Nephron (organoid): Measurements from ENCODE around the gene PARD3.
A peak's percentile ranks its signal among the peaks of the same experiment; 100 is the strongest.

Source experiments
- H3K27ac Mint-ChIP-seq, 3 experiments: 2 replicates each; pipeline ENCODE4 v1.8.0; 2020; ENCODE audit warnings: mixed read lengths in 3 of 3, mild to moderate bottlenecking in 2 of 3, moderate library complexity in 1 of 3
- H3K27me3 Mint-ChIP-seq: 2 replicates; pipeline ENCODE4 v1.8.0; 2021; ENCODE audit warnings: low read depth, mild to moderate bottlenecking, moderate library complexity, mixed read lengths
- H3K36me3 Mint-ChIP-seq: 2 replicates; pipeline ENCODE4 v1.8.0; 2020; ENCODE audit warnings: low read depth, mixed read lengths
- H3K4me1 Mint-ChIP-seq: 2 replicates; pipeline ENCODE4 v1.8.0; 2020; ENCODE audit warnings: mixed read lengths
- H3K4me3 Mint-ChIP-seq, 3 experiments: 2 replicates each; pipeline ENCODE4 v1.8.0; 2020; ENCODE audit warnings: mild to moderate bottlenecking in 3 of 3, mixed read lengths in 3 of 3, moderate library complexity in 2 of 3
- H3K9me3 Mint-ChIP-seq: 2 replicates; pipeline ENCODE4 v1.8.0; 2020; ENCODE audit warnings: mixed read lengths
- CTCF ChIP-seq, 3 experiments: fragments of 200-600 bp; sonication (generic); IDR thresholded peaks; one replicate each; pipeline ENCODE4 v1.5.0; 2021; ENCODE audit warnings: antibody characterized with exemption in 3 of 3; ENCODE audit not compliant: unreplicated experiment in 3 of 3

The PARD3 gene

GRCh38 chr10:34740321-34740720, 74.8 kb downstream of the PARD3 start:
- TF ChIP-seq CTCF (IDR thresholded peaks at IDR 0.05; ENCODE audit: unreplicated experiment in 3 of 3) = no peak
- Mint-ChIP-seq H3K9me3 (no peaks in the 10 kb centered on the region), H3K4me1 (peaks cover 83% of the 10 kb centered on the region), H3K27me3 (no peaks in the 10 kb centered on the region), H3K36me3 (no peaks in the 10 kb centered on the region), H3K4me3 (peak overlapping the region; percentile 58 to 66 (median 60)), H3K27ac (peak overlapping the region; percentile 88 to 96 (median 96))

- TF ChIP-seq CTCF (IDR thresholded peaks at IDR 0.05; ENCODE audit: unreplicated experiment in 3 of 3) = no peak
- Mint-ChIP-seq H3K27ac (peak overlapping the region; percentile 88 to 96 (median 96)), H3K4me3 (peak overlapping the region; percentile 58 to 66 (median 60))
These were observed 75.2 kb downstream of the PARD3 start for GRCh38 chr10:34739915-34740314.

DNA sequence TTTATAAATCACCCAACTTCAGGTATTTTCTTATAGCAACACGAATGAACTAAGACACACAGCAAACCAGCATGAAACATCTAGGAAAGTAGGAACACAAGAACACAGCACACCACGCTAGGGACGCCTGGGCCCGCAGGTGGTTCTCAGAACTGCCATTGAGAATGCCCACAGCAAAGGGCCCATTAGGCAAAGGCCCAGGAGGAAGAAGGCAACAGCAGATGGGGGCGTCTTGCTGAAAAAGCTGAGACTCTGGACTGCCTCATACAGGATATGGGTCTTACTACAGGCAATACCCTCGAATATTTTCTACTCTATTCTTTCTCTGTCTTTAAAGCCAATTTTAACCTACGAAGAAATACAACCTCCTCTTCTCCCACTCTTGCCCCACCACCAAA, 77.3 kb downstream of the PARD3 start:
- Mint-ChIP-seq H3K4me1 (peaks cover 69% of the 10 kb centered on the region), H3K27me3 (no peaks in the 10 kb centered on the region), H3K4me3 (peak overlapping the region; percentile 17 to 59 (median 56)), H3K9me3 (no peaks in the 10 kb centered on the region), H3K36me3 (no peaks in the 10 kb centered on the region), H3K27ac (peak overlapping the region; percentile 88 to 96 (median 96))
- no peak for TF ChIP-seq CTCF (IDR thresholded peaks at IDR 0.05; ENCODE audit: unreplicated experiment in 3 of 3)

More at GRCh38 chr10:34739915-34740314, 75.2 kb downstream of the PARD3 start:
- Mint-ChIP-seq H3K27me3 (no peaks in the 10 kb centered on the region), H3K4me1 (peaks cover 83% of the 10 kb centered on the region), H3K36me3 (no peaks in the 10 kb centered on the region), H3K9me3 (no peaks in the 10 kb centered on the region)

DNA sequence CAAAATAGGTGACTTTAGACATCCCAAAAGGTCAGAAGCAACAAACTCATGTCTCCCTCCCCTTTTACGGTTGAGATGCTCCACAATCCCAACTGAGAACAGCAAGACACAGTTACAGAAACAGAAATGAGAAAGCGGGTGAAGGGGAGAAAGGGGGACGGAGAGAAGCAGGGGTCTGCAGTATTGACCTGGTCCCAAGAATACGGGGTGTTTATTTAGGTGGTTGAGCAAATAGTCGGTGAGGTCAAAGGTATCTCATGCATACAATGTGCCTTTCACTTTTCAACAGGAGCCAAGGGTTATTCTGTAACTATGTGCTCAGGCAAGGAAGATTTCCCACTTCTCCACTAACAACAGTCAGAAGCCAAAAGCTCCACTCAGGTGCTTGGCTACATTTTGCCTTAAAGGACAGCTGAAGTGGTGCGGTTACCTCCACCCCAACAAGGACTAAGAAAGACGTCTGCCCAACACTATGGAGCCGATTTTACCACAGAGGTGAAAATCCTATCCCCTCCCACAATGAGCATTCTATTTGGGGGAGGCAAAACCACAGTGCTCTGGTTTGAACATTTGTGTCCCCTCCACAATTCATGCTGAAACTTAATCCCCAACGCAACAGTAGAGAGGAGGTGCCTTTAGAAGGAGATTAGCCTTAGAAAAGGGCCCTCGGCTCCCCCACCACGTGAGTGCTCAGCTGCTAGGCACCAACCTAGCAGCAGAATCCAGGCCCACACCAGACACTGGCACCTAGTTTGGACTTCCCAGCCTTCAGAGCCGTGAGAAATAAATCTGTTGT, 77.9 kb downstream of the PARD3 start:
- peak overlapping the region; percentile 17 to 59 (median 56) for H3K4me3 Mint-ChIP-seq
- H3K27me3 Mint-ChIP-seq = no peaks in the 10 kb centered on the region
- H3K9me3 Mint-ChIP-seq = no peaks in the 10 kb centered on the region
- no peak for TF ChIP-seq CTCF (IDR thresholded peaks at IDR 0.05; ENCODE audit: unreplicated experiment in 3 of 3)
- peak overlapping the region; percentile 88 to 96 (median 96) for H3K27ac Mint-ChIP-seq
- H3K36me3 Mint-ChIP-seq = no peaks in the 10 kb centered on the region
- H3K4me1 Mint-ChIP-seq = peaks cover 67% of the 10 kb centered on the region

DNA sequence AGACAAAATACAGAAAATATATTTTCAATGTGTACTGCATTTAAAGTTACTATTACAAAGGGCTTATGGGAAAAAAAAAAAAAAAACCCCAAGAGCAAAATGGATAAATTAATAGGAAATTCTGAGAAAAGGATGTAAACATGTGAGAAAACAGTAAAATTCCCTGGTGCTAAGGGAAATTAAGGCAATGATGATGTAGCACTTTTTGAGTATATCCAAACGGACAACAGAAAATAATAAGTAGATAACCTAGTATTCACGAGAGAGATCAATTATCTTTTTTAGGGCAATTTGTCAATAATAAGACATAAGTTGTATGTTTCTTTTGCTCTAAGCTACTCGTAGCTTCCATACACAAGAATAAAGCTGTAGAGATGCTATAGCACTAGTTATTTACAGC, 80.2 kb downstream of the PARD3 start:
- no peak for TF ChIP-seq CTCF (IDR thresholded peaks at IDR 0.05; ENCODE audit: unreplicated experiment in 3 of 3)
- H3K27ac Mint-ChIP-seq = peak overlapping the region in 1 of 3 experiments; percentile 26
- H3K9me3 Mint-ChIP-seq = no peaks in the 10 kb centered on the region
- H3K4me1 Mint-ChIP-seq = peaks cover 71% of the 10 kb centered on the region
- H3K36me3 Mint-ChIP-seq = no peaks in the 10 kb centered on the region
- no peak overlapping the region for H3K4me3 Mint-ChIP-seq
- no peaks in the 10 kb centered on the region for H3K27me3 Mint-ChIP-seq

- no peaks in the 10 kb centered on the region for H3K9me3 Mint-ChIP-seq
- H3K4me3 Mint-ChIP-seq = no peak overlapping the region
- TF ChIP-seq CTCF (IDR thresholded peaks at IDR 0.05; ENCODE audit: unreplicated experiment in 3 of 3) = peak in 2 of 3 experiments; percentile 24 to 31
- H3K36me3 Mint-ChIP-seq = no peaks in the 10 kb centered on the region
- H3K27ac Mint-ChIP-seq = peak overlapping the region; percentile 84 to 86 (median 85)
- peaks cover 69% of the 10 kb centered on the region for H3K4me1 Mint-ChIP-seq
- no peaks in the 10 kb centered on the region for H3K27me3 Mint-ChIP-seq
These were observed 82.2 kb downstream of the PARD3 start for GRCh38 chr10:34732926-34733325.
